ENCODE data around the gene ZNF148. TPM values are rescaled to one million over a fixed set of nuclear protein-coding genes. Genes with fewer than 3 reads are reported as not detected.

The ZNF148 gene
- total RNA-seq, 1 experiment from 2014 or later, result 27.8 TPM

DNA sequence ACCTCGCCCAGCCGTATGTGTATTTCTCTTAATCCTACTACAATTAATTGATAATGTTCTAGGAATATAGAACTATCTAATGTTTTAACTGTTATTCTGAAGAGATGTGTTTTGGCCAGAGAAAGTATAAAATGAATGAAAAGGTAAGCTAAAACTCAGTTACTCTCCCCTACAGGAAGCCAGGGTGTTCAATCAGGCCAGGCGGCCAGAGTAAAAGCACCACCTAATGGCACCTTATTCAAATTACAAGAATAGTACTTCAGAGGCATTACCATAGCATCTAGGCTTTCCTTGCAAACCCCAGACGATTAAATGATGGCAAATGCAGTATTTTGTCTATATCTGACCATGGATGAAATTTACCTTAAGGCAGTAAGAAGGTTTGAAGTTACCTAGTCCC, 172.9 kb downstream of the ZNF148 start:
- no peaks in the 10 kb centered on the region for H3K36me3 ChIP-seq
- H3K4me1 ChIP-seq, result peaks cover 8% of the 10 kb centered on the region
- H3K9me3 ChIP-seq (replicated peaks), result no peaks in the 10 kb centered on the region; the same call in 1 of the 2 replicates
- H3K4me3 ChIP-seq, result no peak overlapping the region
- no peaks in the 10 kb centered on the region for H3K27me3 ChIP-seq
- no peak overlapping the region for H3K27ac ChIP-seq
- peak in 1 of 2 experiments; percentile 60 for DNase-seq

DNA sequence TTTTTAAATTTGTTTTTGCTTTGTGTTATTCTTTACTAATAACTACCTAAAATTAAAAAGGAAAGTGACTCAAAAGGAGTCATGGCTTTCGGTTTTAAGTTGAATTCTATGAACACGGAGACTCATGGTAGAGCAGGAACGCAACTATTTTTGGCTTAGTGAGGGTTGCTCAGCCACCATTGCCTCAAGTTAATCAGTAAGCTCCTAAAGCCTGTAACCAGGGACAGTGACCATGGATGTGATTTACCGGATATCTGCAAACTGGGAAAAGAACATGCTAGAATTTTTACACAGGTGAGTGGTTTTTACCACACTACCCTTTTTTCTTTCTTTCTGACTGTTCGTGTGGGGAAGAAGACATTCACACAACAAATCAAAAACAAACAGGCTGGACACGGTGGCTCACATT, 174.4 kb downstream of the ZNF148 start:
- peaks cover 8% of the 10 kb centered on the region for H3K4me1 ChIP-seq
- DNase-seq, result no peak
- no peaks in the 10 kb centered on the region; the same call in 1 of the 2 replicates for H3K9me3 ChIP-seq (replicated peaks)
- H3K4me3 ChIP-seq, result no peak overlapping the region
- no peaks in the 10 kb centered on the region for H3K36me3 ChIP-seq
- no peaks in the 10 kb centered on the region for H3K27me3 ChIP-seq
- H3K27ac ChIP-seq, result no peak overlapping the region

DNA sequence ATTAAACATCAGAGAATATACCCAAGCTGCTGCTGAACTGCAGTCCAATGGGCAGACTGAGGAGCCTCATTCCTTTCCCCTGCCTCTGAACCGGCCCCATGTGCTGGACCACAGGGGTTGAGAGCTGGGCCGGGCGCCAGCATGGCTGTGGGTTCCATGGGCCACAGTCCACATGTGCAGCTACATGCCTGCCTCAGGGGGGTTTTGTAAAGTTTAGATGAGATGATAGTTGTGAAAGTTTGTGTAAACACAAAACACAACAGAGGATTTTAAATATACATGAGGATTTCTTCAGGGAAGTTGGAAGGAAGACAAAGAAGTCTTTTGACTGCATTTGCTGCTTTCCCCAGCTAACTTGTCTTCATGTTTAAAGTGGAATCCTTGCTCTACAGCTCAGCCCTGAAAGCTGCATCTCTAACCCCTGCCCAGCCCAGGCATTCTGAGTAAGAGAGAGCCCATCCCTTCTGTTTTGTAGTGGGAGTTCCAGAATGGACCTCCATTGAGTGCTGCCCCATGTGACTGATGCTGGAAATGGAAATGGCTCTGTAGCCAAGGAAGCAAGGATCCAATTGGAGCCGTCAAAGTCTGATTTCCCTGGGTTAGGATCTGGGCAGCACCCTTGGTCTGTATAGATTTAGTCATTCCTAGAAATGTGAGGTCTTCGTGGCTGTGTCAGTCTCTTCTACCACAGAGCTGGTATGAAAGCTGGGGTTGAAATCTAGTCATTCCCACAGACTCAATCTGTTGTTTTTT, 180.1 kb downstream of the ZNF148 start:
- no peak overlapping the region for H3K4me3 ChIP-seq
- no peaks in the 10 kb centered on the region for H3K27me3 ChIP-seq
- no peak overlapping the region for H3K27ac ChIP-seq

DNA sequence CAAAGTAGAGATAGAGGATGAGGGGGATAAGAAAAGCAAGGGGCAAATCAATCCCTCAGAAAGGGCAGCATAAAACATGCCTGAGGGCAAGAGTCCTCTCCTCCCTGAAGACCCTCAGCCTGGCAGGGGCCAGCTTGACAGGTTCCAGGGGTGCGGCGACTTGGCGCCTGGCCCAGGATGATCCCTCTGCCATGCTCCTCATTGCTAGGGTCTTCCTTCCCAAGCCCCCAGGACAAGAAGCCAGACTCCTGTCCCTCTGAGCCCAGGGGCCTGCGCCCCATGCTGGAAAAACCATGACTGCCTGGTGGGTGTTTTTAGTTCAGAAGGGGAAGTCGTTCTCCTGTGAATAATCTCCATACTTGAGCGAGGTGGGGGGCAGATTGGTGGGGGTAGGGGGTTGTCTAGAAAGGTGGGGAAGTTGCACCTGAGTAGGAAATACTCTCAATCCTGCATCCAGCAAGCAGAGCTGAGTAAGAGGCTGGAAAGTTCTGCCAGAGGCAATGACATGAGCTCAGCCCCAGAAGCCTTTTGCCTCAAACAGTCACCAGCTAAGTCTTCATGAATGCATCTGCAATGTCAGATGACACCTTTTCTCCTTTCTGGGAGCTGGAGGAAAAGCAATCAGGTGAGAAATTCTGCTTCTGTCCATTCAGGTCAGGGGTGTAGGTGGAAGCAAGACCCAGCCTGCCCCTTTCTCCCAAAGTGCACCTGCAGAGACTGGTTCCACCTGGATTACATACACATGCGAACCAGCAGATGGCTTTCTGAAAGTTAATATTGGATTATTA, 180.9 kb downstream of the ZNF148 start:
- Histone ChIP-seq H3K27me3 (no peaks in the 10 kb centered on the region), H3K4me3 (no peak overlapping the region), H3K36me3 (no peaks in the 10 kb centered on the region), H3K9me3 (replicated peaks) (no peaks in the 10 kb centered on the region), H3K4me1 (no peaks in the 10 kb centered on the region; the same call in 1 of the 2 replicates), H3K27ac (no peak overlapping the region)
- DNase-seq, result no peak

More for the DNA sequence above, 180.1 kb downstream of the ZNF148 start:
- Histone ChIP-seq H3K4me1 (no peaks in the 10 kb centered on the region; the same call in 1 of the 2 replicates), H3K9me3 (replicated peaks) (no peaks in the 10 kb centered on the region), H3K36me3 (no peaks in the 10 kb centered on the region)
- DNase-seq, result peak; percentile 54 to 57

DNA sequence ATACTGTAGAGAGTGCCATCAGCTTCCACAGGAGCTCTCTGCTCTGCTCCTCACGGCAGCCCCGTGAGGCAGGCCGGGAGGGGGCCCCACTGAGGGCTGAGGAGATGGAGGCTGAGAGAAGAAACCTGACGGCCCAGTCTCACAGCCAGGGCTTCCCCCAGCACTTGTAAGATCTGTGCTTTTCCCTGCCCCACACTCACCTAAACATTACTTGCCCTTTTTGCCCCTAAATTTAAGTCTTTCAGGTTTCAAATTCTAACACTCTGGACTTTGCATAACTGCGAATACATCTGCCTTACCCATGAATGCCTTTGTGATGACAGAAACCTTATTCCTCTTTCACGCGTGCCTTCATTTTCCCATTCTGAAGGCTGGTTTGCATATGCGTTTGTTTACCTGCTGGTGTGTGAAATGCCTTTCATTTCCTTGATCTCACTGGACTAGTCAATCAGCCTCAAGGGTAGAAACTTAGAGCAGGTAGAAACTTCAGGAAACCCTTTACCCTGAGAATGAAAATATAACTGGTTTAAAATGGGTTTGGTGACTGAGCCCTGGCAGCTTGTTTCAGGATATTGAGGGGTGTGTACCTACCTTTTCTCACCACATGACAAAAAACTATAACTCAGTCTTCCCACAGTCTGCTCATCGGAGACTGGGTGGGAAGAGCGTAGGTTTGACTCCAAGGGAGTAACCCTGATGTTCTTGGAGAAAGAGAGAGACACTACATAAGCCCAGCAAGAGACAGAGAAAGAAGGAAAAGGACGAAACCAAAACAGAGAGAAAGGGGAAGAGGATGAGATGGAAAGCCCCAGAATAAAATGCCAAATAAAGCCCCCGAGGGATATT, 182.7 kb downstream of the ZNF148 start:
- Histone ChIP-seq H3K27ac (no peak overlapping the region), H3K27me3 (no peaks in the 10 kb centered on the region), H3K36me3 (no peaks in the 10 kb centered on the region), H3K9me3 (replicated peaks) (no peaks in the 10 kb centered on the region), H3K4me3 (no peak overlapping the region), H3K4me1 (no peaks in the 10 kb centered on the region; the same call in 1 of the 2 replicates)
- no peak for DNase-seq

DNA sequence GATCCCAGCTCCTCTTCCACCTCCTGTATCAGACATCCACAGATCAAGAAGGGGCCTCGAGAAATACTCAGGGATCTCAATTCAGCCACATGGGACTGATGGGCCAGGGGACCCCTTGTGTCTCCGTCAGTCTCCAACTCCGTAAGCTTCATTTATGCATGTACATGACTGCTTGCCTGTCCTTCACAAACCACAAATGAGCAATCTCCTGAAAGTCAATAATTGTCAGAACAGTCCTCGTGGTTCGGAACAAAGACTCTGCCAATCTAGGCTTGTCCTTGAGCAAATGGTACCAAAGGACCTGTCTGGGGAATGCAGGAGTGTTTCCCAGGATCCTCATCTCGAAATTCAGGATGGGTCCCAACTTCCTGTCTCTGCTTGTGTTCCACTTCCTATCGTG, 183.4 kb downstream of the ZNF148 start:
- Histone ChIP-seq H3K36me3 (no peaks in the 10 kb centered on the region), H3K4me3 (no peak overlapping the region), H3K27me3 (no peaks in the 10 kb centered on the region), H3K9me3 (replicated peaks) (no peaks in the 10 kb centered on the region), H3K4me1 (no peaks in the 10 kb centered on the region; the same call in 1 of the 2 replicates), H3K27ac (no peak overlapping the region)
- no peak for DNase-seq

DNA sequence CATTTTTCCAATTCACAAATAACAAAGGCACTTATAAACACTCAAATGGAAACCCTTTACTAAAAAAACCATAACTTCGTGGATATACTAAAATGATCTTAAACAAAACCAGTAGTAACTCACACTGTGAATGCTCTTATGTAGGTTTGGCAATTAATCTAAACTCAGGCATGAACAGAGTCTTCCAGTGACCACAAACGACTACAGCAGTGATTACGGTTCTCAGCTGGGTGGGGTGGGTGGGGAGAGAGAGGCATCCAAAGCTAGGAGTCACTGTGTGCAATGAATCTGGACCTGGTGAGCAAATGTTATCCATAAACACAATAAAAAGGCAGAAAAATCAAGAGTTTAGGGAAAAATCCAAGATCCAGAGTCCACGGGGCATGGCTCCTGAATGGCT, 183.9 kb downstream of the ZNF148 start:
- no peak overlapping the region for H3K27ac ChIP-seq
- DNase-seq, result no peak
- H3K9me3 ChIP-seq (replicated peaks), result no peaks in the 10 kb centered on the region
- no peaks in the 10 kb centered on the region for H3K36me3 ChIP-seq
- H3K27me3 ChIP-seq, result no peaks in the 10 kb centered on the region
- H3K4me3 ChIP-seq, result no peak overlapping the region
- no peaks in the 10 kb centered on the region; the same call in 1 of the 2 replicates for H3K4me1 ChIP-seq

DNA sequence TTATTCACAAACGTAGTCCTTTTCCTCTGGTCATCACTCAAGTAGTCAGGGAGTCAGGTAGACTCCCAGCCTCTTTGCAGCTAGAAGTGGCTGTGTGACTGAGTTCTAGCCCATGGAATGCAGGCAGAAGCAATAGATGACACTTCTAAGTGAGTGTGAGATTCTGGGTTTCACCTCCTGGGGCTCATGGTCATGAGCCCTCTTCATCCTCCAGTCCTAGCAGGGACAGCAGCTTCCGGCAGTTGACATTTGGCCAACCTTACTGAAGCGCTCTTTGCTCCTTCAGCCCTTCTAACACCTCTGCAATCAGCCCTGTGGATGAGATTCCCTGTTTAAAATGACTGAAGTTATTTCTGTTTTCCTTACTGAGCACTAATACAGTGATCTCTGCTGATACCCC, 184.3 kb downstream of the ZNF148 start:
- no peak overlapping the region for H3K27ac ChIP-seq
- H3K36me3 ChIP-seq, result no peaks in the 10 kb centered on the region
- H3K4me1 ChIP-seq, result no peaks in the 10 kb centered on the region; the same call in 1 of the 2 replicates
- no peak for DNase-seq
- H3K4me3 ChIP-seq, result no peak overlapping the region
- H3K27me3 ChIP-seq, result no peaks in the 10 kb centered on the region
- H3K9me3 ChIP-seq (replicated peaks), result no peaks in the 10 kb centered on the region

DNA sequence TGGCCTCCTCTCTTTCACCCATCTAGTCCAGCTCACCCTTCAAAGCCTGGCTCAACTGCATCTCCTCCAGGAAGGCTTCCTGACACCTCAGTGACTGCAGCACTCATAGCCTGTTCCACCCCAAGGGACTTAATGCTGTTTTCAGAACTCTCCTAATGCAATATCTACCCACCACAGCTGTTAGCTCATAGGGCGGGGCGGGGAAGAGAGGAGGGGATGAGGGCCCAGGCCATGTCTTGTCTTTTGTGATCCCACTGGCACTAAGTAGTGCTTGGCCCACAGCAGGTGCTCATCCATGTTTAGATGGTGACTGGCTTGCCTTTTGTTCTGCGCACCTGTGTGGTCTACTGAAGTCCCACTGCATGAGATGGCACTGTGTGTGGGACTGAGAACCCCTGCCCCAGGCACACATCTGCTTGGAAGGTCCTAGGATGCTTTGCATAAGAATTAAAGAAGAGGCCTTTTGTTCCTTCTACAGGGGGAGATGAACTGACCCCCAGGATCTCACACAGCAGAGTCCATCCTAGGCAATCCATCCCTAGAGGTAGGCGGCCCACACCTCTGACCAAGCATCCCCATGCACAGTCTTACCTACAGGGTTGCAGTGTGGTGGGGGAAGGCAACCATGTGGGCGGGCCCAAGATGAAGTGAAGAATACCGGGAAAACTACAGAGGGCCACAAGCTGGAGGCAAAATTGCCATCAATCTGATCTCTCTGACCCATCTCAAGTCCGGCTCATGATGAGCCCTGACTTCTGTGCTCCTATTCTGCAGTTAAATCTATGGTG, 185.6 kb downstream of the ZNF148 start:
- no peak overlapping the region for H3K4me3 ChIP-seq
- H3K36me3 ChIP-seq, result no peaks in the 10 kb centered on the region
- no peak for DNase-seq
- no peaks in the 10 kb centered on the region for H3K27me3 ChIP-seq
- H3K27ac ChIP-seq, result no peak overlapping the region
- H3K4me1 ChIP-seq, result no peaks in the 10 kb centered on the region
- no peaks in the 10 kb centered on the region for H3K9me3 ChIP-seq (replicated peaks)

DNA sequence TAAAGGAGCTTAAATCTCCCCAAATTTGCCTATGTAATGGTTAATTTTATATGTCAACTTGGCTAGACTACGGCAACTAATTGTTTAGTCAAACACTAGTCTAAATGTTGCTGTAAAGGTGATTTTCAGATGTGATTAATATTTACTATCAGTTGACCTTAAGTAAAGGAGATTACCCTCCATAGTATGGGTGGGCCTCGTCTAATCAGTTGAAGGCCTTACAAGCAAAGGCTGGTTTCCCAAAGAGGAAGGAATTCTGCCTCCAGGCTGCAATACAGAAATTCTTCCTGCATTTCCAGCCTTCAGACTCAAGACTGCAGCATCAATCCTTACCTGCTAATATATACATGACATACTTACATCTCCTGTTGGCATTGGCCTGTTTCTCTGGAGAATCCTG, 186.2 kb downstream of the ZNF148 start:
- no peak overlapping the region for H3K4me3 ChIP-seq
- DNase-seq, result no peak
- H3K27ac ChIP-seq, result no peak overlapping the region
- no peaks in the 10 kb centered on the region for H3K27me3 ChIP-seq
- H3K9me3 ChIP-seq (replicated peaks), result no peaks in the 10 kb centered on the region
- H3K4me1 ChIP-seq, result no peaks in the 10 kb centered on the region
- H3K36me3 ChIP-seq, result no peaks in the 10 kb centered on the region

DNA sequence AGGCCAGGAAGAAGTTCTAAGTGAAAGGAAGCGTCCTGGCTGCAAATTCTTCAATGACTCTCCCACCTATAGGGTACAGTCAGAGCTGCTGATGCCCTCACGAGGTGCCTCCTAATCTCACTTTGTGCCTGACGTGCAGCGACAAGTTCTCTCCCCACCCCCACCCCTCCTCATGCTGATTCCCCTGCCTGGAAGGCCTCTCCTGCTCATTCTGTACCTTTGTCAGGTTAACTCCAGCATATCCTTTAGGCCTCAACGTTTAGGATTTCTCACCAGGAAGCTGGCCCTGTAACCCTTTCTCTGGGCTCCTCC, 187.6 kb downstream of the ZNF148 start:
- Histone ChIP-seq H3K36me3 (no peaks in the 10 kb centered on the region), H3K4me1 (no peaks in the 10 kb centered on the region), H3K9me3 (replicated peaks) (no peaks in the 10 kb centered on the region), H3K27ac (no peak overlapping the region), H3K27me3 (no peaks in the 10 kb centered on the region), H3K4me3 (no peak overlapping the region)
- DNase-seq, result no peak

DNA sequence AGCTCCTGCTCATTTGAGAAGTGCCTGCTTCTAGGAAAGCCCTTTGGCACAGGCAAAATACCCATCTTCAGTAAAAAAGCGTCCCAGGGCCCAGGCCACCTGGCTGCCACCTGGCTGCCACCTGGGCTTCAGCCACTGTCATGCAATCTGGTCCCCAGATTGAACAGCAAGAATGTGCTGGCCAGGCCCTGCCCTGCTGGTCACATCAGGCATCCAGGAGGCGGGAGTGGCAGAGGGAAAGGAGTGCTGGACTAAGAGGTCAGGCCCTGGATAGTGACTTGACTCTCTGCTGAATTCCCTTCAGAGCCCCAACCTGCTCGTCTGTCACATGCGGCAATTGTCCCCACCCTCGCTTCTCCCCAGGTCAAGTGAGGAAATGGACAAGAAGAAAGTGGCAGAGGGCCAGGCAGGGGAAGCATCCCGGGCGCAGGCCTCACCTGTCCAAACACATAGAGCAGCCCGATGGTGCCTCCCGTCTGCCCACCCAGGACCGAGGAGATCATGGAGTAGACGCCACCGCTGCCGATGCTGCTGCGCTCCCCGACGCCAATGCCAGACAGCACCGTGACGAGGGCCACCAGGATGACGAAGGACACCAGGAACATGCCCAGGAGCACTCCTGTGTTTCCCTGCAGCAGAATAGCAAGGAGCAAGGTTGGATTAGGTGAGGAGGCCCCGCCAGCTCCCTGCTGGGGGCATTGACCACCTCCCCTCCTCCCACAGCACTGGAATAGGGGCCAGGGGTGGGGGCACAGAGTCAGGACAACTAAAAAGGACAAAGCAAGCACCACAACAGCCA, 188.1 kb downstream of the ZNF148 start:
- no peaks in the 10 kb centered on the region for H3K36me3 ChIP-seq
- no peak for DNase-seq

DNA sequence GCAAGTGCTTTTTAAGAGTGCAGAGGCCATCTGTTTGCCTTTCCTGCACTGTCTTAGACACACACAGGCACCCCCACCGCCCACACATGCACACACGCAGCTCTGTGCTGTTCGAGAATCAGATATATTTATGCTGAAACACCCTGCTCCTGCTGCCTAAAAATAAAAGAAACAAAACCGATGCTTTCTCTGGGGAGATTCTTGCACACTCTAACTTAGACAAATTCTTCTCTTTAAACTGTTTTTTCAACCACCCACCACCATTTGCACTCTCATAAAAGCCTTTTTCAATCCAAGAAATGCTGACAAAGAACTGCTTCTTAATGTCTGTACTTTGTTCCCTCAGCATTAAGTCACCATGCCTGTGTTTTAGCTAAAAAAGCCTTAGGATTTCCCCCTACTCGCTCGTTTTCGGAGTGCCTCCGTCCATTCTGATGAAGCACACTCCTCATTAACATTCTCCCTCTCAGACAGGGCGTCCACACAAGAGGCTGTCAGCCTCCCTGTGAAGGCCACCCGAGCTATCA, 188.8 kb downstream of the ZNF148 start:
- Histone ChIP-seq H3K27ac (no peak overlapping the region), H3K4me1 (no peaks in the 10 kb centered on the region), H3K36me3 (no peaks in the 10 kb centered on the region), H3K4me3 (no peak overlapping the region), H3K9me3 (replicated peaks) (no peaks in the 10 kb centered on the region), H3K27me3 (no peaks in the 10 kb centered on the region)
- no peak for DNase-seq

More for the DNA sequence above, 188.1 kb downstream of the ZNF148 start:
- no peak overlapping the region for H3K27ac ChIP-seq
- H3K9me3 ChIP-seq (replicated peaks), result no peaks in the 10 kb centered on the region
- H3K4me1 ChIP-seq, result no peaks in the 10 kb centered on the region
- no peak overlapping the region for H3K4me3 ChIP-seq
- H3K27me3 ChIP-seq, result no peaks in the 10 kb centered on the region
